Spleen (tissue), 11 donors: ENCODE data around the gene SESN3. TPM values are rescaled to one million over a fixed set of nuclear protein-coding genes. Genes with fewer than 3 reads are reported as not detected.
"Not testable (repeated sequence)": the region's sequence is repeated elsewhere in the genome, so short reads cannot be mapped to it uniquely, and the experiment has no call there.

Experiments
- DNase-seq: peaks from one replicate; pipeline ENCODE4 v3.0.0-alpha.2; 2020
- H3K27ac ChIP-seq, 8 donors: fragments of 200-600 bp; sonication (generic) in 7 of 8; 1 replicate in 4 of 8; 2 replicates in 4 of 8; pipeline versions ENCODE4 v1.5.0 to v1.8.0; 2016 to 2021; ENCODE audit warnings: inconsistent platforms in 4 of 8, mild to moderate bottlenecking in 4 of 8, moderate library complexity in 1 of 8
- H3K27me3 ChIP-seq, 7 donors: fragments of 200-600 bp; sonication (generic) in 6 of 7; replicated peaks in 1 of 7; 1 replicate in 4 of 7; 2 replicates in 3 of 7; pipeline versions ENCODE4 v1.5.0 to v1.8.0; 2016 to 2021; ENCODE audit warnings: inconsistent platforms in 3 of 7, mild to moderate bottlenecking in 1 of 7
- H3K36me3 ChIP-seq, 6 donors: fragments of 200-600 bp; sonication (generic) in 5 of 6; 1 replicate in 4 of 6; 2 replicates in 2 of 6; pipeline versions ENCODE4 v1.5.0 to v1.8.0; 2016 to 2021; ENCODE audit warnings: inconsistent platforms in 2 of 6
- H3K4me1 ChIP-seq, 6 donors: fragments of 200-600 bp; sonication (generic) in 5 of 6; 1 replicate in 3 of 6; 2 replicates in 3 of 6; pipeline versions ENCODE4 v1.5.0 to v1.8.0; 2016 to 2021; ENCODE audit warnings: inconsistent platforms in 3 of 6
- H3K4me3 ChIP-seq, 8 donors: fragments of 200-600 bp; sonication (generic) in 7 of 8; 1 replicate in 4 of 8; 2 replicates in 4 of 8; pipeline versions ENCODE4 v1.5.0 to v1.8.0; 2016 to 2021; ENCODE audit warnings: inconsistent platforms in 4 of 8, mild to moderate bottlenecking in 4 of 8, moderate library complexity in 2 of 8
- H3K9me3 ChIP-seq, 8 donors: fragments of 200-600 bp; sonication (generic) in 7 of 8; 1 replicate in 4 of 8; 2 replicates in 4 of 8; pipeline versions ENCODE4 v1.5.0 to v1.8.0; 2016 to 2021; ENCODE audit warnings: inconsistent platforms in 4 of 8
- CTCF ChIP-seq, 11 experiments: fragments of 200-600 bp in 7 of 11; fragments of 450-650 bp in 4 of 11; sonication (generic) in 4 of 11; IDR thresholded peaks in 8 of 11; conservative IDR thresholded peaks in 3 of 11; 1 replicate in 7 of 11; 2 replicates in 4 of 11; pipeline versions ENCODE4 v1.4.0 to v1.8.0; 2016 to 2021; ENCODE audit warnings: antibody characterized with exemption in 11 of 11, inconsistent platforms in 4 of 11, mild to moderate bottlenecking in 1 of 11
- POLR2A ChIP-seq, 3 donors: fragments of 450-650 bp; IDR thresholded peaks; one replicate each; pipeline ENCODE4 v1.5.1; 2017; ENCODE audit warnings: antibody characterized with exemption in 3 of 3, mild to moderate bottlenecking in 1 of 3
- POLR2AphosphoS5 ChIP-seq, 3 donors: sonication (generic); formaldehyde crosslinking; IDR thresholded peaks; one replicate each; pipeline ENCODE4 v1.5.1; 2017; ENCODE audit warnings: antibody characterized with exemption in 3 of 3
- WGBS, 5 donors: extraction: QIAGEN DNeasy Blood & Tissue Kit in 3 of 5; methylation state at CpG; one replicate each; pipeline versions ENCODE4 v1.1.5 to v1.1.7; 2013 to 2018; 5-methylcytosine and 5-hydroxymethylcytosine counted together
- intact Hi-C: fragments of 100-400 bp; cut with DNase I; formaldehyde crosslinking; loops from one replicate; pipeline ENCODE4 v1.15.0; 2023; ENCODE audit warnings: low total_unique reads
- polyA plus RNA-seq, 3 donors: library from polyadenylated mRNA; stranded (reverse); fragments of 200-250 nt; gene quantifications; one replicate each; pipeline ENCODE4 v1.2.1, GENCODE V29; 2013
- total RNA-seq, 7 donors: library from RNA; depleted of rRNA in 3 of 7; stranded (reverse); fragments of >200 nt in 3 of 7; fragmentation: NEBNext Ultra II Directional in 4 of 7; extraction: Animal tissue kit (Norgen Biotek cat#: 25700) in 4 of 7; gene quantifications; one replicate each; pipeline versions ENCODE4 v1.1.0 to v1.2.1, GENCODE V29; 2016 to 2021
- donor health status: healthy with polysubstance abuse.
- donor health status: DM: no; HTN: no; CAD: no; lungs with moderate emphysema.
- donor health status: DM: no; HTN: no; CAD: no.
- donor health status: Bipolar disorder and iron deficiency.
- donor health status: healthy.
- donor health status: DM: no; HTN: no; CAD: no.
- donor health status: DM: yes; HTN: yes; CAD: no.

The SESN3 gene
- total and polyA plus RNA-seq, 10 donors = 10.9 to 79.9 (median 56.5) TPM

GRCh38 chr11:95142431-95142830, 88.6 kb downstream of the SESN3 start:
- H3K9me3 ChIP-seq = no peaks in the 10 kb centered on the region
- H3K4me1 ChIP-seq = peaks cover 0 to 8% (median 3%) of the 10 kb centered on the region in 6 donors
- intact Hi-C loops = no loop called here
- H3K27ac ChIP-seq = no peak overlapping the region
- no peak overlapping the region for H3K4me3 ChIP-seq
- H3K36me3 ChIP-seq = no peaks in the 10 kb centered on the region
- TF ChIP-seq POLR2AphosphoS5 (IDR thresholded peaks at IDR 0.05) = no peak
- no peak for TF ChIP-seq POLR2A (IDR thresholded peaks at IDR 0.05)
- TF ChIP-seq CTCF (IDR thresholded peaks at IDR 0.05 in 8 of 11, conservative IDR thresholded peaks at IDR 0.05 in 3 of 11) = no peak
- no peaks in the 10 kb centered on the region for H3K27me3 ChIP-seq
- no peak for DNase-seq
- 76 to 88% (median 83%) methylated on average over 2 of the region's 2 CpGs for WGBS, 5 donors

- H3K4me1 ChIP-seq = peaks cover 0 to 7% (median 0%) of the 10 kb centered on the region in 6 donors
- TF ChIP-seq POLR2A (IDR thresholded peaks at IDR 0.05) = no peak
- TF ChIP-seq POLR2AphosphoS5 (IDR thresholded peaks at IDR 0.05) = no peak
- no peak for TF ChIP-seq CTCF (IDR thresholded peaks at IDR 0.05 in 8 of 11, conservative IDR thresholded peaks at IDR 0.05 in 3 of 11)
- DNase-seq = no peak
- intact Hi-C loops = no loop called here
- no peaks in the 10 kb centered on the region for H3K27me3 ChIP-seq
- WGBS, 5 donors = 79 to 84% (median 81%) methylated on average over 4 of the region's 4 CpGs
- H3K36me3 ChIP-seq = no peaks in the 10 kb centered on the region
- H3K4me3 ChIP-seq = no peak overlapping the region
- H3K27ac ChIP-seq = no peak overlapping the region
- H3K9me3 ChIP-seq = no peaks in the 10 kb centered on the region
These were observed 90.5 kb downstream of the SESN3 start for GRCh38 chr11:95140397-95141033.

GRCh38 chr11:95138448-95138847, 92.6 kb downstream of the SESN3 start:
- H3K27ac ChIP-seq = no peak overlapping the region
- intact Hi-C loops = no loop called here
- H3K4me3 ChIP-seq = no peak overlapping the region
- H3K4me1 ChIP-seq = peaks cover 0 to 12% (median 6%) of the 10 kb centered on the region in 6 donors
- peaks cover 0 to 6% (median 0%) of the 10 kb centered on the region in 6 donors for H3K36me3 ChIP-seq
- no peaks in the 10 kb centered on the region for H3K27me3 ChIP-seq
- no peaks in the 10 kb centered on the region for H3K9me3 ChIP-seq
- WGBS, 5 donors = 19 to 28% (median 26%) methylated on average over 2 of the region's 2 CpGs
- no peak for DNase-seq
- TF ChIP-seq CTCF (IDR thresholded peaks at IDR 0.05 in 8 of 11, conservative IDR thresholded peaks at IDR 0.05 in 3 of 11) (peak in 2 of 11 experiments; percentile 31 to 32), POLR2A (IDR thresholded peaks at IDR 0.05) (no peak)

GRCh38 chr11:95137299-95137698, 93.7 kb downstream of the SESN3 start:
- H3K36me3 ChIP-seq = peaks cover 0 to 12% (median 0%) of the 10 kb centered on the region in 6 donors
- no peak overlapping the region for H3K4me3 ChIP-seq
- peaks cover 0 to 12% (median 6%) of the 10 kb centered on the region in 6 donors for H3K4me1 ChIP-seq
- H3K27me3 ChIP-seq = no peaks in the 10 kb centered on the region
- intact Hi-C loops = no loop called here
- H3K27ac ChIP-seq = no peak overlapping the region
- H3K9me3 ChIP-seq = no peaks in the 10 kb centered on the region
- DNase-seq = no peak
- no peak for TF ChIP-seq POLR2AphosphoS5 (IDR thresholded peaks at IDR 0.05)
- TF ChIP-seq CTCF (IDR thresholded peaks at IDR 0.05 in 8 of 11, conservative IDR thresholded peaks at IDR 0.05 in 3 of 11) = no peak
- TF ChIP-seq POLR2A (IDR thresholded peaks at IDR 0.05) = no peak

DNA sequence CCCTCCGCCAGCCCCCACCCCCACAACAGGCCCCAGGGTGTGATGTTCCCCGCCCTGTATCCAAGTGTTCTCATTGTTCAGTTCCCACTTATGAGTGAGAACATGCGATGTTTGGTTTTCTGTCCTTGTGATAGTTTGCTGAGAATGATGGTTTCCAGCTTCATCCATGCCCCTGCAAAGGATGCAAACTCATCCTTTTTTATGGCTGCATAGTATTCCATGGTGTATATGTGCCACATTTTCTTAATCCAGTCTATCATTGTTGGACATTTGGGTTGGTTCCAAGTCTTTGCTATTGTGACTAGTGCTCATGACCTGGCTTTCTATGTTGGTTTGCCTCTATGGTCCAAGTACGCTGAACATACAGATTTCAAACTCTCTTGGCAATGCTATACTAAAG, 94.3 kb downstream of the SESN3 start:
- peaks cover 0 to 12% (median 6%) of the 10 kb centered on the region in 6 donors for H3K4me1 ChIP-seq
- DNase-seq, H3K4me3 ChIP-seq, H3K27me3 ChIP-seq, intact Hi-C loops, H3K27ac ChIP-seq, H3K9me3 ChIP-seq: not testable (repeated sequence)
- peaks cover 0 to 18% (median under 1%) of the 10 kb centered on the region in 6 donors for H3K36me3 ChIP-seq
- WGBS, 5 donors = 94 to 99% (median 94%) methylated on average over 4 of the region's 4 CpGs
